Measurements from ENCODE around the gene ODAD4. TPM values are rescaled to one million over a fixed set of nuclear protein-coding genes. Genes with fewer than 3 reads are reported as not detected.

ODAD4 gene
- total and polyA plus RNA-seq, 5 donors: 0.71 to 2.0 (median 0.75) TPM

DNA sequence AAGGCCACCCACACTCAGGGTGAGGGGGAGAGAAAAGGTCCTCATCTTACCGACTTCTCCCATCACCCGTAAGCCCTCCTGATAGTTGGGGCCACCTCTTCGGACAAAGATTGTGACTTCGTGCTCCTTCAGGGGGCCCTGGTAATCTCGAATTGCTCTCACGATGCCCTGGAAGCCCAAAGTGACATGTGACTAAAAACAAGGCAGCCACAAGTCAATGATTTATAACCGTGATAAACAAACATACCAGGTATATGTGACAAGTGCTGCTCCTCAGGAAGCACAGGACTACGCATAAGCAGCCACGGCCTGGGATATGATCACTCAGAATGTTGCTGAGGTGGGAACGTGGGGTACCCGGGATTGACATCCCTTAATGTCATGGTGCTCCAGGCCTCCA, 28.8 kb upstream of the ODAD4 start:
- no peak for DNase-seq
- no peak overlapping the region for H3K27ac ChIP-seq (ENCODE audit: low read length)
- H3K27me3 ChIP-seq (ENCODE audit: control insufficient read depth, insufficient read depth): no peaks in the 10 kb centered on the region
- no peak for ATAC-seq
- intact Hi-C loops (cut with DNase I): no loop called here
- no peaks in the 10 kb centered on the region for H3K4me1 ChIP-seq (ENCODE audit: control insufficient read depth, insufficient read depth, low read length)
- no peaks in the 10 kb centered on the region for H3K9me3 ChIP-seq (ENCODE audit: control insufficient read depth, low read length)
- 89% methylated on average over 11 of the region's 11 CpGs for WGBS
- H3K4me3 ChIP-seq (ENCODE audit: low read length): no peak overlapping the region

DNA sequence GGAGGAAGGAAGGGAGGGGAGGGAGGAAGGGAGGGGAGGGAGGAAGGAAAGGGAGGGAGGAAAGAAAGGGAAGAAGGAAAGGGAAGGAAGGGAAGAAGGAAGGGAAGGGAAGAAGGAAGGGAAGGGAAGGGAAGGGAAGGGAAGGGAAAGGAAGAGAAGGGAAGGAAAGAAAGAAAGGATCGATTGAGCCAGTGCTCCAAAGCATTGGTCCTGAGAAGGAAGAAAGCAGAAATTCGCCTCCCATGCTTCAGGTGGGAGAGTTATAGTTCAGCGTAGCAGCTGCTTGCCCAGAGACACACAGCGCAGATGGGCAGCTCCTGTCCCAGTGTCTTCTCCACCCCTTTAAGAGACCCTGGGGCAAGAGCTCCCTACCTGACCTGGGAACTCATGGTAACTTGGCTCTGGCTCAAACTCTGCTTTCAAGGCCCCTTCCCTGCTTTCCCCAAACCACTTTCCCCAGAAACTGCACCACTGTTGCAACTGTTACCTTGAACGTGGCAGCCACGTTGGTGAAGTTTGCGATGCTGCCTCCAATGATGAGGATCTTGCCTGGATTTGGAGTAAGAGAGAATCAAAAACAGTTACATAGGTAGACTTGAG, 26.1 kb upstream of the ODAD4 start:
- Histone ChIP-seq H3K4me3 (ENCODE audit: low read length) (no peak overlapping the region), H3K27me3 (ENCODE audit: control insufficient read depth, insufficient read depth) (no peaks in the 10 kb centered on the region), H3K9me3 (ENCODE audit: control insufficient read depth, low read length) (no peaks in the 10 kb centered on the region), H3K4me1 (ENCODE audit: control insufficient read depth, insufficient read depth, low read length) (no peaks in the 10 kb centered on the region), H3K27ac (ENCODE audit: low read length) (no peak overlapping the region)
- DNase-seq (no peak), ATAC-seq (no peak)
- intact Hi-C loops (cut with DNase I): no loop called here
- 92% methylated on average over 7 of the region's 7 CpGs for WGBS

DNA sequence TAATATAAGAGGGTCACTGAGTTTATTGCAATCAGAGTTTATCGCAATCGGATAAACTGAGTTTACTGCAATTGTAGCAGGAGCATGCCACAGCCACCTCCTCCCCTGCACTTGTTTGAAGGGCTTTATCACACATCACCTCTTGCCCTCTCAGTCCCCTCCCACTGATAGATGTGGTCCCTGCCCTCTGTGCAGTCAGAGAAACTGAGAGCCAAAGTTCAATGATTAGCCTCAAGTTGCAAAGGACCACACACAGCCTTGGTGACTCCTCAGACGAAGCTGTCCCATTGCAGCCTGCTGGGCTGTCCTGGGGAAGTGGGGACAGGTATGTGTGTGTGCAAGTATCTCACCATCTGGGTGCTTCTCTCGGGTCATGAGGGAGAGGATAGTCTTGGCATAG, 25.2 kb upstream of the ODAD4 start:
- no peak overlapping the region for H3K4me3 ChIP-seq (ENCODE audit: low read length)
- intact Hi-C loops (cut with DNase I): no loop called here

DNA sequence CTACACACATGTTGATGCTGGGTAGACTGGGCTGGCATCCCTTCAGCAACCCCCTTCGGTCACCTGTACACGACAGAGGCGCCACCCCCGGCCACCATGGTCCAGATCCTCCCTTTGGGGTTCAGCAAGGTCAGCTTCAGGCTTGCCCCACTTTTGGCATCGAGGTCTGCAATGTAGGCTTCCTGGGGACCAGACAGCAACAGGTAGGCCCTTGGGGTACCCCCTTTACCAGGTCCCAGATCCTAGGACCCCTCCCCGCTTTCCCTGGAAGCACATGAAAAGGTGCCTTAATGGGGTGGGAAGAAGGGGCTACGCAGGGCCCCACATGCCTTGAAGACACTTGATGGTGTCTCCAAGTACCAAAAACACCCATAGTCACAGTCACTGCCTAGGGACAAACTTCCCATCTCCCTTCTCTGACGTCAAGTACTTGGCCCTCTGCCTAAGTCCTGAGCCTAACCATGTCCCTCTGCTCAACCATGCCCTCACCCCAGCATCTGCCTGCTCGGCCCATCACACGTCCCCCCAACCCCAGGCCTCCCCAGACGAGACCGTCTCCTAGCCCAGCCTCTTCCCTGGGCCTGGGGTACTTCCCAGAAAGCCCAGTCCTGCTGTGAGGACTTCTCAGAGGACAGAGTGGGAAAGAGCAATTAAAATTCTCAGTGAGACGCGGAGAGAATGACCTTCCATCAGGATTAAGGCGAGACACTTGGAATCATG, 23.8 kb upstream of the ODAD4 start:
- WGBS: 81% methylated on average over 15 of the region's 15 CpGs
- intact Hi-C loops (cut with DNase I): no loop called here
- H3K4me3 ChIP-seq (ENCODE audit: low read length): no peak overlapping the region
- no peak overlapping the region for H3K27ac ChIP-seq (ENCODE audit: low read length)
- H3K27me3 ChIP-seq (ENCODE audit: control insufficient read depth, insufficient read depth): no peaks in the 10 kb centered on the region
- H3K9me3 ChIP-seq (ENCODE audit: control insufficient read depth, low read length): no peaks in the 10 kb centered on the region
- DNase-seq (no peak), ATAC-seq (peak; percentile 19 to 21)
- H3K4me1 ChIP-seq (ENCODE audit: control insufficient read depth, insufficient read depth, low read length): no peaks in the 10 kb centered on the region

More for the DNA sequence above, 25.2 kb upstream of the ODAD4 start:
- DNase-seq: no peak
- H3K9me3 ChIP-seq (ENCODE audit: control insufficient read depth, low read length): no peaks in the 10 kb centered on the region
- WGBS: 88% methylated on average over 4 of the region's 4 CpGs
- no peak overlapping the region for H3K27ac ChIP-seq (ENCODE audit: low read length)
- no peaks in the 10 kb centered on the region for H3K27me3 ChIP-seq (ENCODE audit: control insufficient read depth, insufficient read depth)
- H3K4me1 ChIP-seq (ENCODE audit: control insufficient read depth, insufficient read depth, low read length): no peaks in the 10 kb centered on the region
- ATAC-seq: no peak

DNA sequence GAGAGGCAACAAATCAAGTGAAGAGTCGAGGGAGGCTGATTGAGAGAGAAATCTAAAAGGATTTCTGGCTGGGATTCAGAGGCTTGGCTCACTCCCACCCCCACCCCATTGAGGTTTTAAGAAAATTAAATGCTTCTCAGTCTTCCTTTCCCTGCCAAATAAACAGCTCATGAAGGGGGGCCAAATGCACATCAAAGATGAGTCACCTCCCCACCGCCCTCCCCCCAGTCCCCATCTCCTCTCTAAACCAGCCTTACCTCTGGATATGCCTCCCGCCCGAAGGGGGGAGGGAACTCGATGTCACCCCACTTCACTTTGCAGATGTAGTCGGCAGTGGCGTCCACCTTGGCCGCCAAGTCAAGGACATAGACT, 23.2 kb upstream of the ODAD4 start:
- Histone ChIP-seq H3K27me3 (ENCODE audit: control insufficient read depth, insufficient read depth) (no peaks in the 10 kb centered on the region), H3K9me3 (ENCODE audit: control insufficient read depth, low read length) (no peaks in the 10 kb centered on the region), H3K4me1 (ENCODE audit: control insufficient read depth, insufficient read depth, low read length) (no peaks in the 10 kb centered on the region), H3K27ac (ENCODE audit: low read length) (no peak overlapping the region), H3K4me3 (ENCODE audit: low read length) (no peak overlapping the region)
- DNase-seq (no peak), ATAC-seq (no peak)
- 86% methylated on average over 8 of the region's 8 CpGs for WGBS
- intact Hi-C loops (cut with DNase I): no loop called here

DNA sequence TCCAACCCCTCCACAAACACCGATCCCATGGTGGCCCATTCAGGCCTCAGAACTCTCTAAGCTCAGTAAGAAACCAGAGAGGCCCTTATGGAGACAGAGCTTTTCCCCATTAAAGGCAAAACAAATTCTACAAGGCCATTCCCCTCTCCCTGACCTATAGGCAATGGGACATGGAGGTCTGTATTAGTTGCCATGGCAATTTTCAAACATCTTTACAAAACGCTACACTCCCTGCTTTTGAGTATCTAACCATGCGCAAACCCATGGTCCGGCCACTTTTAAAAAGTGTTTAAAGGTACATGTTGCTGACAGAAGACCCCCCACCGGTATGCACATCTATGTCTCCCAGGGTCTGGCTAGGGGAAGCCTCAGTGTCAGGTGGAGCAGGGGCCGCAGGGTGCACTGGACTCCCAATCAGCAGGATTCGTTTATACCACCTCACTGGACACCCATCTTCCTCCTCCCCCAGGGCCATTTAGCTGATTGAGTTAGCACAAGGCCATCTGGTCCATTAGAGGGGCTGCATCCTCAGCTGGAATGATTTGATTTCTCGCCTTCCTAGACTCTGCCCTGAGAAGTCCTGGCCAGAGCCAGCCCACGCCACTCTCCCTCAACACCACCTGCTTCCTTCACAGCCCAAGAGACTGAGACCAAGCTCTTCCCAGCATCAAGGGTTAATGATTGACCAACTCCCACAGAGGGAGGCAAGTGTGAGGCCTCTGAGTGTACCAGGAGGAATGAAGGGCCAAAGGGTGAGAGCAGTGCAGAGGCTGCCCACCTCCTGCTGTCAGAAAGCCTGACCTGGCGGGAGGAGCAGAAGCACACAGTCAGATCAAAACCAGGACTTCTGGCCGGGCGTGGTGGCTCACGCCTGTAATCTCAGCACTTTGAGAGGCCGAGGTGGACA, 22.5 kb upstream of the ODAD4 start:
- DNase-seq (no peak), ATAC-seq (no peak)
- 92% methylated on average over 14 of the region's 14 CpGs for WGBS
- intact Hi-C loops (cut with DNase I): no loop called here
- no peak overlapping the region for H3K4me3 ChIP-seq (ENCODE audit: low read length)
- H3K9me3 ChIP-seq (ENCODE audit: control insufficient read depth, low read length): no peaks in the 10 kb centered on the region
- H3K27ac ChIP-seq (ENCODE audit: low read length): no peak overlapping the region
- no peaks in the 10 kb centered on the region for H3K27me3 ChIP-seq (ENCODE audit: control insufficient read depth, insufficient read depth)
- no peaks in the 10 kb centered on the region for H3K4me1 ChIP-seq (ENCODE audit: control insufficient read depth, insufficient read depth, low read length)

DNA sequence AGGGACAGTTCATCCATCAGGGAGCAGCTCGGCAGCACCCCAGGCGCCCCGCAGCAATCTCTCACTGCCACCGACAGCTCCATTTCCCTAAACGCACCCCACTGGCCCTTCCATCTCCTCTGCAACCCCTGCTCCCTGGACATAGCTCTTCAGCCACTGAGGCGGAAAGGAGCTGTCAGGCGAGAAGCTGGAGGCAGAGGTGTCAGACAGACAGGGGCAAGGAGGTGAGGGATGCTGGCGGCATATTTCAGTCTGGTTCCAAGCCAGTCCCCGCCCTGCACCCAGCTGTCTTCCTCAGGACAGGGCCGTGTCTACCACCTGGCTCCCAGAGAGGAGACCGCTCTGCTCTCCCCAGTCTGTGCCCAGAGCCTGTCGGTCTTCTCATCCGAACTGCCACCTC, 21.3 kb upstream of the ODAD4 start:
- no peak for ATAC-seq
- DNase-seq: no peak
- intact Hi-C loops (cut with DNase I): no loop called here
- Histone ChIP-seq H3K4me3 (ENCODE audit: low read length) (no peak overlapping the region), H3K27ac (ENCODE audit: low read length) (no peak overlapping the region), H3K9me3 (ENCODE audit: control insufficient read depth, low read length) (no peaks in the 10 kb centered on the region), H3K27me3 (ENCODE audit: control insufficient read depth, insufficient read depth) (no peaks in the 10 kb centered on the region), H3K4me1 (ENCODE audit: control insufficient read depth, insufficient read depth, low read length) (no peaks in the 10 kb centered on the region)
- 82% methylated on average over 13 of the region's 13 CpGs for WGBS

DNA sequence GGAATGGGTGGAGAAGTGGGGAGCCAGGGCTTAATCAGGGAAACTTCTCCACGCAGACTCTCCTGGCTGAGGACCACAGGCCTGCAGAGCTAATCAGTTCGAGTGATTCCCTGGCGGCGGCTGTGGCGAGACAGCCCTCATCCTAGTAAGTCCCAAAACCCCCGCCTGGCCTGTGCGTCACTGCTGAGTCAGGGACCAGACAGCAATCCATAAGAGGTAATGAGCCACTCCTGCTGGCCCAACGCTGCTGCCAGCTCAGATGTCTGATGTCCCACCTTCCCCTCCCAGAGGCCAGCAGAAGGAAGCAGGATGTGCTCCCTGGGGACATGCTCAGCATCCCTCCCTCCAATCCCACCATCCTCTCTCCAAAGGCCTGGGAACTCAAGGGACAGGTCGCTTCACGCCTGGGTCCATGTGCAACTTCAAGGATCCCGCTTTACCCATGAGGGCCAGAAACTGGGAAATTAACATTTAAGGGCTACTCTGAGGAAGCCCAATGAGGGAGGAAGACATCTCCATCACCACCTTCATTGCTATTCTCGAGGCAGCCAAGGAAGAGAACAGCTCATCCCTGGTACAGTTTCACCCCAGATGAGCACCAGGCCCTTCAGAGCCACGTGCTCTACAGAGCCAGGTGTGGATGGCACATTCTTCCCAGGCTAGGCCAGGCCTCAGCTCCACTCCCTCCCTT, 19.6 kb upstream of the ODAD4 start:
- Histone ChIP-seq H3K27me3 (ENCODE audit: control insufficient read depth, insufficient read depth) (no peaks in the 10 kb centered on the region), H3K4me1 (ENCODE audit: control insufficient read depth, insufficient read depth, low read length) (peaks cover 2% of the 10 kb centered on the region), H3K9me3 (ENCODE audit: control insufficient read depth, low read length) (no peaks in the 10 kb centered on the region), H3K27ac (ENCODE audit: low read length) (no peak overlapping the region), H3K4me3 (ENCODE audit: low read length) (no peak overlapping the region)
- WGBS: 87% methylated on average over 13 of the region's 13 CpGs
- ATAC-seq (no peak), DNase-seq (no peak)
- intact Hi-C loops (cut with DNase I): no loop called here

DNA sequence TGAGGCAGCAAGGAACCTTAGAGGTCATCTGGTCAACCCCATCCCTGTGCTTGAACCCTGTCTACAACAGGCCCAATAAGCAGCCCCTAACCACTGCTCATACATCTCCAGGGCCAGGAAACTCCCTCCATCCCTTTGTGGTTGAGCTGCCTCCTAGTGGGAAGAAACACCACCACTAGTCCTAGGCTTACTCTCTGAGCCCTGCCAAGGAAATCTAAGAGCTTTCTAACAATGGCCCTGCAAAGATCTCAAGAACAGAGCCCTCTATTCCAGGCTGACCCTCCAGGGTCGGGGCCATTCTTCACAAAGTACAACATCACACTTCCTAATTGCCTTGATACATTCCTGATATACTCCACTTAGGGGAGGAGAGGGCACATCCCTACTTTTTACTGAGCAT, 17.5 kb upstream of the ODAD4 start:
- no peak for DNase-seq
- H3K4me3 ChIP-seq (ENCODE audit: low read length): no peak overlapping the region
- H3K9me3 ChIP-seq (ENCODE audit: control insufficient read depth, low read length): no peaks in the 10 kb centered on the region
- intact Hi-C loops (cut with DNase I): no loop called here
- H3K27ac ChIP-seq (ENCODE audit: low read length): no peak overlapping the region
- WGBS: 79% methylated on average over 1 of the region's 1 CpG
- ATAC-seq: no peak
- no peaks in the 10 kb centered on the region for H3K27me3 ChIP-seq (ENCODE audit: control insufficient read depth, insufficient read depth)
- H3K4me1 ChIP-seq (ENCODE audit: control insufficient read depth, insufficient read depth, low read length): peaks cover 2% of the 10 kb centered on the region

DNA sequence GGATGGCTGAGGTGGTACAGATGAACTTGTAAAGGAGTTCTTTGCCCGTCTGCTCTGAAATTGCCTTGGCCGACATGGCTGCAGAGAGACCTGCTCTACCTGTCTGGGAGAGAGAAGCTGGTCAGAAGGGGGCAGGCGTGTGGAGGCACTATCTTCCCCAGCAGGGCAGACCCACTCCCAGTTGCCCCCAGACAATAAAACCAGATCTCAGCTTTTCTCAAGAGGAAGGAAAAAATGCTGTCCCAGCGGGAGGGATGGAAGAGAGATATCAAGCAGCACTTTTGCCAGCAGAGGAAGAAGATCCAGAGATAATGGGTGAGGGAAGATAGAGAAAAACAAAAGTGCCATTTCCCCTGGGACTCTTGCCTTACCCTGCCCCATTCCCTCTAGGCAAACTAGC, 16.6 kb upstream of the ODAD4 start:
- ATAC-seq (no peak), DNase-seq (no peak)
- H3K9me3 ChIP-seq (ENCODE audit: control insufficient read depth, low read length): no peaks in the 10 kb centered on the region
- intact Hi-C loops (cut with DNase I): no loop called here
- H3K27ac ChIP-seq (ENCODE audit: low read length): no peak overlapping the region
- no peak overlapping the region for H3K4me3 ChIP-seq (ENCODE audit: low read length)
- WGBS: 81% methylated on average over 4 of the region's 4 CpGs
- H3K4me1 ChIP-seq (ENCODE audit: control insufficient read depth, insufficient read depth, low read length): peaks cover 2% of the 10 kb centered on the region
- H3K27me3 ChIP-seq (ENCODE audit: control insufficient read depth, insufficient read depth): no peaks in the 10 kb centered on the region

DNA sequence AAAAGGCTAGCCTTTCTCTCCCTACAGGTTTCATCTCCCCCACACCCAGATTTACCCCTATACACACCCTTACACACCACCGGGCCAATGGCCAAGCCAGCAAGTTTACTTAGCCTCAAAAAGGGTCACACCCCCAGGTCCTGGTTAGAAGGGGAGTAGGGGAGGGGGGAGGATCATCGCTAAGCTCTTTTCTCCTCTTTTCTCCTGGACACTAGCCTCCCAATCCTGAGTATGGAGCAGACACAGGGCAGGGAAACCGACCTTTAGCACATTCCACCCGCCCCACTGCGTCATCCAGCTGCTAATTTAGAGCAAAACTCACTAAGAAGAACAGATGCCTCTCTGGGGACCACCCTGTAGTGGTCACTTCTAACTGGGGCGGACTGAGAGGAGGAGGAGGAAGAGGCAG, 16.1 kb upstream of the ODAD4 start:
- DNase-seq (no peak), ATAC-seq (no peak)
- WGBS: 60% methylated on average over 6 of the region's 6 CpGs
- intact Hi-C loops (cut with DNase I): no loop called here
- Histone ChIP-seq H3K9me3 (ENCODE audit: control insufficient read depth, low read length) (no peaks in the 10 kb centered on the region), H3K4me1 (ENCODE audit: control insufficient read depth, insufficient read depth, low read length) (peaks cover 3% of the 10 kb centered on the region), H3K4me3 (ENCODE audit: low read length) (no peak overlapping the region), H3K27me3 (ENCODE audit: control insufficient read depth, insufficient read depth) (no peaks in the 10 kb centered on the region), H3K27ac (ENCODE audit: low read length) (no peak overlapping the region)

Data from right cardiac atrium (tissue), 5 donors.